SH-SY5Y (cell line): ENCODE measurements around the gene DIP2C.

Source experiments
- GATA2 ChIP-seq: IDR thresholded peaks from 2 replicates; pipeline ENCODE4 v1.6.1; 2011; ENCODE audit warnings: mild to moderate bottlenecking, low read depth, low read length
- GATA3 ChIP-seq: IDR thresholded peaks from 2 replicates; pipeline ENCODE4 v1.6.1; 2011; ENCODE audit warnings: low read depth, mild to moderate bottlenecking, low read length, moderate library complexity

DNA sequence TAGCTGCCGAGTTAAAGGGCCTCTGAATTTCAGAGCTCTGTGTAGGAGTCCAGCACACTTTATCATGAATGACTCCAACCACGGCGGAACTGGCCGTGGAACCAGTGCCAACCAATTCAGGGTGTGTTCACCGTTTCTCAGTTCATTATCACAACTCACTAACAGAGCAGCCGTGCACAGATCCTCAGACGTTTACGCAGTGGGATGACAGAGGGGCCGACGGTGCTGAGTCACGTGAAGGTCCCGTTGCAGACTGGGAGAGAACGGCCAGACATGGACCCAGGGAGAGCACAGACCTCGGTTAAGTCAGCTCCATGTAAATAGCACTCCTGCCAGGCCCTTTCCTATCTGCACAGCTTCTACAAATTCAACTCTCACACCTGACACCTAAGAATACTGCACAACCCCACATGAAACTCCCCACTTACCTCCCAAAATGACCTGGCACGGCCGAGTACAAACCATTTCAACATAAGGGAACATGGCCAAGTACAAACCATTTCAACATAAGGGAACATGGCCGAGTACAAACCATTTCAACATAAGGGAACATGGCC lies 95.5 kb downstream of the DIP2C start:
- TF ChIP-seq GATA3, result no peak
- TF ChIP-seq GATA2, result no peak
